ENCODE measurements around the gene RNF217. TPM values are rescaled to one million over a fixed set of nuclear protein-coding genes. Genes with fewer than 3 reads are reported as not detected.
"Not testable (repeated sequence)": the region's sequence is repeated elsewhere in the genome, so short reads cannot be mapped to it uniquely, and the experiment has no call there.

Gene RNF217
- total RNA-seq, 1 experiment from 2014 or later: 12.2 TPM

DNA sequence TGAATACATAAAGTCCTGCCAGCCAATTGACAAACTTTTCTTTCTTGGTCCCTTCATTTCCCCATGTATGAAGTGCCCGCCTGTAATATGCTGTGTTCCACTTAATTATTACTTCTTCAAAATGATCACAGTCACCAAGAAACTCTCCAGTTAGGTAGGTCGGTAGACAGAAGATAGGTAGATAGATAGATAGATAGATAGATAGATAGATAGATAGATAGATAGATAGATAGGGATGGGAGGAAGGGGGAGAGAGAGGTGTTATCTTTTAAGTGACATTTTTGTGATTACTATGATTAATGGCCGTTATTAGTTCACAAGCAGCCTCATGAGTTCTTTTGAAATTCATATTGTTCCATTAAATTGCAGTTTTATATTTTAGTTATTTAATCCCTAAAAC lies 111.9 kb downstream of the RNF217 start:
- Mint-ChIP-seq H3K4me3 (no peak overlapping the region), H3K27me3 (ENCODE audit: low read depth) (no peaks in the 10 kb centered on the region), H3K4me1 (peaks cover 12% of the 10 kb centered on the region), H3K9me3 (no peaks in the 10 kb centered on the region), H3K36me3 (no peaks in the 10 kb centered on the region), H3K27ac (no peak overlapping the region)
- TF ChIP-seq SMAD3 (CRISPR knock-in tag; IDR thresholded peaks at IDR 0.05; ENCODE audit: borderline replicate concordance) (no peak), NFATC4 (CRISPR knock-in tag; IDR thresholded peaks at IDR 0.05) (no peak), OVOL2 (CRISPR knock-in tag; IDR thresholded peaks at IDR 0.05; ENCODE audit: borderline replicate concordance) (no peak), ZNF219 (CRISPR knock-in tag; IDR thresholded peaks at IDR 0.05; ENCODE audit: borderline replicate concordance) (no peak), JAZF1 (CRISPR knock-in tag; IDR thresholded peaks at IDR 0.05) (no peak), RORB (CRISPR knock-in tag; IDR thresholded peaks at IDR 0.05) (no peak), ZNF121 (CRISPR knock-in tag; IDR thresholded peaks at IDR 0.05) (no peak), ATF2 (CRISPR knock-in tag; IDR thresholded peaks at IDR 0.05; ENCODE audit: borderline replicate concordance, low read depth) (no peak)
- TF ChIP-seq, protein P1, sequence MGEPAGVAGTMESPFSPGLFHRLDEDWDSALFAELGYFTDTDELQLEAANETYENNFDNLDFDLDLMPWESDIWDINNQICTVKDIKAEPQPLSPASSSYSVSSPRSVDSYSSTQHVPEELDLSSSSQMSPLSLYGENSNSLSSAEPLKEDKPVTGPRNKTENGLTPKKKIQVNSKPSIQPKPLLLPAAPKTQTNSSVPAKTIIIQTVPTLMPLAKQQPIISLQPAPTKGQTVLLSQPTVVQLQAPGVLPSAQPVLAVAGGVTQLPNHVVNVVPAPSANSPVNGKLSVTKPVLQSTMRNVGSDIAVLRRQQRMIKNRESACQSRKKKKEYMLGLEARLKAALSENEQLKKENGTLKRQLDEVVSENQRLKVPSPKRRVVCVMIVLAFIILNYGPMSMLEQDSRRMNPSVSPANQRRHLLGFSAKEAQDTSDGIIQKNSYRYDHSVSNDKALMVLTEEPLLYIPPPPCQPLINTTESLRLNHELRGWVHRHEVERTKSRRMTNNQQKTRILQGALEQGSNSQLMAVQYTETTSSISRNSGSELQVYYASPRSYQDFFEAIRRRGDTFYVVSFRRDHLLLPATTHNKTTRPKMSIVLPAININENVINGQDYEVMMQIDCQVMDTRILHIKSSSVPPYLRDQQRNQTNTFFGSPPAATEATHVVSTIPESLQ (CRISPR knock-in tag; IDR thresholded peaks at IDR 0.05): no peak
- TF ChIP-seq, protein P2, sequence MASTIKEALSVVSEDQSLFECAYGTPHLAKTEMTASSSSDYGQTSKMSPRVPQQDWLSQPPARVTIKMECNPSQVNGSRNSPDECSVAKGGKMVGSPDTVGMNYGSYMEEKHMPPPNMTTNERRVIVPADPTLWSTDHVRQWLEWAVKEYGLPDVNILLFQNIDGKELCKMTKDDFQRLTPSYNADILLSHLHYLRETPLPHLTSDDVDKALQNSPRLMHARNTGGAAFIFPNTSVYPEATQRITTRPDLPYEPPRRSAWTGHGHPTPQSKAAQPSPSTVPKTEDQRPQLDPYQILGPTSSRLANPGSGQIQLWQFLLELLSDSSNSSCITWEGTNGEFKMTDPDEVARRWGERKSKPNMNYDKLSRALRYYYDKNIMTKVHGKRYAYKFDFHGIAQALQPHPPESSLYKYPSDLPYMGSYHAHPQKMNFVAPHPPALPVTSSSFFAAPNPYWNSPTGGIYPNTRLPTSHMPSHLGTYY (CRISPR knock-in tag; IDR thresholded peaks at IDR 0.05): no peak
- CTCF ChIA-PET: no interaction called here
- ATAC-seq (no peak), DNase-seq (ENCODE audit: low spot score) (no peak)
- POLR2A ChIA-PET: no interaction called here

DNA sequence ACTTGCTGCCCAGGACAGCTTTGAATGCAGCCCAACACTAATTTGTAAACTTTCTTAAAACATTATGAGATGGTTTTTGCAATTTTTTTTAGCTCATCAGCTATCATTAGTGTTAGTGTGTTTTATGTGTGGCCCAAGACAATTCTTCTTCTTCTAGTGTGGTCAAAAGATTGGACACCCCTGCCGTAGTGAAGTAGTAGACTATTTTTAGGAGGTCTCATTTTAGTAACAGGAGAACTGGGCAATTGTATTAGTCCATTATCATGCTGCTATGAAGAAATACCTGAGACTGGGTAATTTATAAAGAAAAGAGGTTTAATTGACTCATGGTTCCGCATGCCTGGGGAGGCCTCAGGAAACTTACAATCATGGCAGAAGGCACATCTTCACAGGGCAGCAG lies 112.8 kb downstream of the RNF217 start:
- DNase-seq (ENCODE audit: low spot score); H3K4me3 Mint-ChIP-seq; H3K27ac Mint-ChIP-seq; POLR2A ChIA-PET; ATAC-seq; CTCF ChIA-PET; H3K36me3 Mint-ChIP-seq; H3K9me3 Mint-ChIP-seq; H3K27me3 Mint-ChIP-seq (ENCODE audit: low read depth): not testable (repeated sequence)
- peaks cover 12% of the 10 kb centered on the region for H3K4me1 Mint-ChIP-seq

GRCh38 chr6:125075741-125076481 lies 113.7 kb downstream of the RNF217 start:
- Mint-ChIP-seq H3K9me3 (no peaks in the 10 kb centered on the region), H3K27ac (no peak overlapping the region), H3K4me3 (no peak overlapping the region), H3K36me3 (no peaks in the 10 kb centered on the region), H3K4me1 (peaks cover 12% of the 10 kb centered on the region), H3K27me3 (ENCODE audit: low read depth) (no peaks in the 10 kb centered on the region)
- no peak for DNase-seq (ENCODE audit: low spot score)
- POLR2A ChIA-PET: no interaction called here
- CTCF ChIA-PET: no interaction called here
- ATAC-seq: no peak
- TF ChIP-seq FOXJ3 (CRISPR knock-in tag; IDR thresholded peaks at IDR 0.05; ENCODE audit: borderline replicate concordance) (no peak), ESRRA (CRISPR knock-in tag; IDR thresholded peaks at IDR 0.05; ENCODE audit: borderline replicate concordance) (no peak), JAZF1 (CRISPR knock-in tag; IDR thresholded peaks at IDR 0.05) (no peak), TEAD4 (CRISPR knock-in tag; IDR thresholded peaks at IDR 0.05) (no peak), NFATC4 (CRISPR knock-in tag; IDR thresholded peaks at IDR 0.05) (no peak), CREB1 (CRISPR knock-in tag; IDR thresholded peaks at IDR 0.05) (no peak), ZNF138 (CRISPR knock-in tag; conservative IDR thresholded peaks at IDR 0.05) (no peak), TEAD1 (CRISPR knock-in tag; IDR thresholded peaks at IDR 0.05) (no peak)
- TF ChIP-seq, protein P3, sequence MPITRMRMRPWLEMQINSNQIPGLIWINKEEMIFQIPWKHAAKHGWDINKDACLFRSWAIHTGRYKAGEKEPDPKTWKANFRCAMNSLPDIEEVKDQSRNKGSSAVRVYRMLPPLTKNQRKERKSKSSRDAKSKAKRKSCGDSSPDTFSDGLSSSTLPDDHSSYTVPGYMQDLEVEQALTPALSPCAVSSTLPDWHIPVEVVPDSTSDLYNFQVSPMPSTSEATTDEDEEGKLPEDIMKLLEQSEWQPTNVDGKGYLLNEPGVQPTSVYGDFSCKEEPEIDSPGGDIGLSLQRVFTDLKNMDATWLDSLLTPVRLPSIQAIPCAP (CRISPR knock-in tag; IDR thresholded peaks at IDR 0.05): no peak
- TF ChIP-seq, protein P4, sequence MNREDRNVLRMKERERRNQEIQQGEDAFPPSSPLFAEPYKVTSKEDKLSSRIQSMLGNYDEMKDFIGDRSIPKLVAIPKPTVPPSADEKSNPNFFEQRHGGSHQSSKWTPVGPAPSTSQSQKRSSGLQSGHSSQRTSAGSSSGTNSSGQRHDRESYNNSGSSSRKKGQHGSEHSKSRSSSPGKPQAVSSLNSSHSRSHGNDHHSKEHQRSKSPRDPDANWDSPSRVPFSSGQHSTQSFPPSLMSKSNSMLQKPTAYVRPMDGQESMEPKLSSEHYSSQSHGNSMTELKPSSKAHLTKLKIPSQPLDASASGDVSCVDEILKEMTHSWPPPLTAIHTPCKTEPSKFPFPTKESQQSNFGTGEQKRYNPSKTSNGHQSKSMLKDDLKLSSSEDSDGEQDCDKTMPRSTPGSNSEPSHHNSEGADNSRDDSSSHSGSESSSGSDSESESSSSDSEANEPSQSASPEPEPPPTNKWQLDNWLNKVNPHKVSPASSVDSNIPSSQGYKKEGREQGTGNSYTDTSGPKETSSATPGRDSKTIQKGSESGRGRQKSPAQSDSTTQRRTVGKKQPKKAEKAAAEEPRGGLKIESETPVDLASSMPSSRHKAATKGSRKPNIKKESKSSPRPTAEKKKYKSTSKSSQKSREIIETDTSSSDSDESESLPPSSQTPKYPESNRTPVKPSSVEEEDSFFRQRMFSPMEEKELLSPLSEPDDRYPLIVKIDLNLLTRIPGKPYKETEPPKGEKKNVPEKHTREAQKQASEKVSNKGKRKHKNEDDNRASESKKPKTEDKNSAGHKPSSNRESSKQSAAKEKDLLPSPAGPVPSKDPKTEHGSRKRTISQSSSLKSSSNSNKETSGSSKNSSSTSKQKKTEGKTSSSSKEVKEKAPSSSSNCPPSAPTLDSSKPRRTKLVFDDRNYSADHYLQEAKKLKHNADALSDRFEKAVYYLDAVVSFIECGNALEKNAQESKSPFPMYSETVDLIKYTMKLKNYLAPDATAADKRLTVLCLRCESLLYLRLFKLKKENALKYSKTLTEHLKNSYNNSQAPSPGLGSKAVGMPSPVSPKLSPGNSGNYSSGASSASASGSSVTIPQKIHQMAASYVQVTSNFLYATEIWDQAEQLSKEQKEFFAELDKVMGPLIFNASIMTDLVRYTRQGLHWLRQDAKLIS (CRISPR knock-in tag; IDR thresholded peaks at IDR 0.05; ENCODE audit: borderline replicate concordance): no peak
- TF ChIP-seq, protein P5, sequence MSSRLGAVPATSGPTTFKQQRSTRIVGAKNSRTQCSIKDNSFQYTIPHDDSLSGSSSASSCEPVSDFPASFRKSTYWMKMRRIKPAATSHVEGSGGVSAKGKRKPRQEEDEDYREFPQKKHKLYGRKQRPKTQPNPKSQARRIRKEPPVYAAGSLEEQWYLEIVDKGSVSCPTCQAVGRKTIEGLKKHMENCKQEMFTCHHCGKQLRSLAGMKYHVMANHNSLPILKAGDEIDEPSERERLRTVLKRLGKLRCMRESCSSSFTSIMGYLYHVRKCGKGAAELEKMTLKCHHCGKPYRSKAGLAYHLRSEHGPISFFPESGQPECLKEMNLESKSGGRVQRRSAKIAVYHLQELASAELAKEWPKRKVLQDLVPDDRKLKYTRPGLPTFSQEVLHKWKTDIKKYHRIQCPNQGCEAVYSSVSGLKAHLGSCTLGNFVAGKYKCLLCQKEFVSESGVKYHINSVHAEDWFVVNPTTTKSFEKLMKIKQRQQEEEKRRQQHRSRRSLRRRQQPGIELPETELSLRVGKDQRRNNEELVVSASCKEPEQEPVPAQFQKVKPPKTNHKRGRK (CRISPR knock-in tag; IDR thresholded peaks at IDR 0.05; ENCODE audit: borderline replicate concordance): no peak
- TF ChIP-seq, protein P6, sequence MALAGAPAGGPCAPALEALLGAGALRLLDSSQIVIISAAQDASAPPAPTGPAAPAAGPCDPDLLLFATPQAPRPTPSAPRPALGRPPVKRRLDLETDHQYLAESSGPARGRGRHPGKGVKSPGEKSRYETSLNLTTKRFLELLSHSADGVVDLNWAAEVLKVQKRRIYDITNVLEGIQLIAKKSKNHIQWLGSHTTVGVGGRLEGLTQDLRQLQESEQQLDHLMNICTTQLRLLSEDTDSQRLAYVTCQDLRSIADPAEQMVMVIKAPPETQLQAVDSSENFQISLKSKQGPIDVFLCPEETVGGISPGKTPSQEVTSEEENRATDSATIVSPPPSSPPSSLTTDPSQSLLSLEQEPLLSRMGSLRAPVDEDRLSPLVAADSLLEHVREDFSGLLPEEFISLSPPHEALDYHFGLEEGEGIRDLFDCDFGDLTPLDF (CRISPR knock-in tag; IDR thresholded peaks at IDR 0.05): no peak

Measured in WTC11 (cell line).